Esophagus squamous epithelium (tissue), 5 donors: ENCODE results near the gene CAPZB. TPM values are rescaled to one million over a fixed set of nuclear protein-coding genes. Genes with fewer than 3 reads are reported as not detected.

Source experiments
- DNase-seq: peaks from one replicate; lab custom pipeline; 2025; lab: John Stamatoyannopoulos, UW
- H3K27ac ChIP-seq, 4 donors: fragments of 200-600 bp; sonication (generic); one replicate each; pipeline ENCODE4 v1.5.1; 2016 to 2019; ENCODE audit warnings: mild to moderate bottlenecking in 1 of 4
- H3K27me3 ChIP-seq, 4 donors: fragments of 200-600 bp; sonication (generic); 1 replicate in 3 of 4; 2 replicates in 1 of 4; pipeline versions ENCODE4 v1.5.1 to v1.6.0; 2017 to 2021; ENCODE audit warnings: antibody characterized with exemption in 1 of 4
- H3K36me3 ChIP-seq, 3 donors: fragments of 200-600 bp; sonication (generic); one replicate each; pipeline ENCODE4 v1.5.1; 2016 to 2019
- H3K4me1 ChIP-seq, 3 donors: fragments of 200-600 bp; sonication (generic); one replicate each; pipeline ENCODE4 v1.5.1; 2017 to 2019
- H3K4me3 ChIP-seq, 4 donors: fragments of 200-600 bp; sonication (generic); 1 replicate in 3 of 4; 2 replicates in 1 of 4; pipeline ENCODE4 v1.5.1; 2016 to 2019; ENCODE audit warnings: mild to moderate bottlenecking in 2 of 4, moderate library complexity in 1 of 4
- H3K9me3 ChIP-seq, 3 donors: fragments of 200-600 bp; sonication (generic); one replicate each; pipeline ENCODE4 v1.5.1; 2016 to 2019
- CTCF ChIP-seq, 6 experiments: fragments of 450-650 bp in 4 of 6; fragments of 200-600 bp in 2 of 6; sonication (generic) in 2 of 6; IDR thresholded peaks; one replicate each; pipeline ENCODE4 v1.5.1; 2016 to 2019; ENCODE audit warnings: antibody characterized with exemption in 6 of 6, mild to moderate bottlenecking in 4 of 6, moderate library complexity in 4 of 6
- POLR2A ChIP-seq, 4 donors: fragments of 450-650 bp; IDR thresholded peaks; one replicate each; pipeline ENCODE4 v1.6.1; 2017; ENCODE audit warnings: antibody characterized with exemption in 4 of 4, mild to moderate bottlenecking in 4 of 4, moderate library complexity in 3 of 4
- WGBS, 2 donors: methylation state at CpG; one replicate each; pipeline ENCODE4 v1.1.5; 2018; 5-methylcytosine and 5-hydroxymethylcytosine counted together
- intact Hi-C: fragments of 100-400 bp; cut with DNase I; formaldehyde crosslinking; loops from one replicate; pipeline ENCODE4 v1.15.0; 2022
- total RNA-seq, 4 donors: library from RNA; depleted of rRNA; stranded (reverse); fragments of >200 nt; gene quantifications; one replicate each; pipeline ENCODE4 v1.1.0, GENCODE V29; 2016
- donor health status: DM: yes; HTN: yes; CAD: no.

The CAPZB gene
- total RNA-seq, 4 donors from 2014 or later, result 89.4 to 146 (median 126) TPM

GRCh38 chr1:19432943-19433718 is 52.2 kb downstream of the CAPZB start:
- WGBS, 2 donors, result 49 to 56% methylated on average over 15 of the region's 15 CpGs
- TF ChIP-seq CTCF (IDR thresholded peaks at IDR 0.05), result no peak
- TF ChIP-seq POLR2A (IDR thresholded peaks at IDR 0.05), result no peak
- Histone ChIP-seq H3K9me3 (no peaks in the 10 kb centered on the region), H3K27me3 (no peaks in the 10 kb centered on the region), H3K4me3 (no peak overlapping the region), H3K27ac (peak overlapping the region; percentile 17 to 92 (median 90)), H3K36me3 (no peaks in the 10 kb centered on the region), H3K4me1 (peaks cover 70 to 100% (median 83%) of the 10 kb centered on the region in 3 donors)
- no peak for DNase-seq
- intact Hi-C loops, result no loop called here

GRCh38 chr1:19430121-19431068 is 54.9 kb downstream of the CAPZB start:
- TF ChIP-seq POLR2A (IDR thresholded peaks at IDR 0.05) (no peak), CTCF (IDR thresholded peaks at IDR 0.05) (no peak)
- Histone ChIP-seq H3K27me3 (no peaks in the 10 kb centered on the region), H3K36me3 (no peaks in the 10 kb centered on the region), H3K27ac (peak overlapping the region; percentile 44 to 92 (median 88)), H3K9me3 (no peaks in the 10 kb centered on the region), H3K4me3 (no peak overlapping the region), H3K4me1 (peaks cover 65 to 100% (median 83%) of the 10 kb centered on the region in 3 donors)
- DNase-seq, result no peak
- intact Hi-C loops, result no loop called here
- 34 to 37% methylated on average over 16 of the region's 16 CpGs for WGBS, 2 donors

GRCh38 chr1:19429611-19430010 is 55.7 kb downstream of the CAPZB start:
- no peak for DNase-seq
- H3K4me1 ChIP-seq, result peaks cover 66 to 100% (median 83%) of the 10 kb centered on the region in 3 donors
- H3K9me3 ChIP-seq, result no peaks in the 10 kb centered on the region
- WGBS, 2 donors, result 35 to 45% methylated on average over 3 to 4 of the region's 4 CpGs
- no peak for TF ChIP-seq POLR2A (IDR thresholded peaks at IDR 0.05)
- no peak for TF ChIP-seq CTCF (IDR thresholded peaks at IDR 0.05)
- peak overlapping the region; percentile 44 to 92 (median 88) for H3K27ac ChIP-seq
- H3K36me3 ChIP-seq, result no peaks in the 10 kb centered on the region
- H3K4me3 ChIP-seq, result no peak overlapping the region
- H3K27me3 ChIP-seq, result no peaks in the 10 kb centered on the region
- intact Hi-C loops, result no loop called here

- Histone ChIP-seq H3K4me3 (no peak overlapping the region), H3K27ac (peak overlapping the region; percentile 57 to 92 (median 89)), H3K9me3 (no peaks in the 10 kb centered on the region), H3K4me1 (peaks cover 75 to 100% (median 88%) of the 10 kb centered on the region in 3 donors), H3K27me3 (no peaks in the 10 kb centered on the region), H3K36me3 (no peaks in the 10 kb centered on the region)
- DNase-seq, result no peak
- TF ChIP-seq CTCF (IDR thresholded peaks at IDR 0.05) (no peak), POLR2A (IDR thresholded peaks at IDR 0.05) (no peak)
- 53 to 67% methylated on average over 12 to 14 of the region's 14 CpGs for WGBS, 2 donors
- intact Hi-C loops, result no loop called here
Measured at GRCh38 chr1:19427087-19427781, 58.1 kb downstream of the CAPZB start.
